Measurements from ENCODE around the gene METRNL. TPM values are rescaled to one million over a fixed set of nuclear protein-coding genes. Genes with fewer than 3 reads are reported as not detected.

METRNL gene
- total RNA-seq, 1 experiment from 2014 or later, result 30.6 TPM

DNA sequence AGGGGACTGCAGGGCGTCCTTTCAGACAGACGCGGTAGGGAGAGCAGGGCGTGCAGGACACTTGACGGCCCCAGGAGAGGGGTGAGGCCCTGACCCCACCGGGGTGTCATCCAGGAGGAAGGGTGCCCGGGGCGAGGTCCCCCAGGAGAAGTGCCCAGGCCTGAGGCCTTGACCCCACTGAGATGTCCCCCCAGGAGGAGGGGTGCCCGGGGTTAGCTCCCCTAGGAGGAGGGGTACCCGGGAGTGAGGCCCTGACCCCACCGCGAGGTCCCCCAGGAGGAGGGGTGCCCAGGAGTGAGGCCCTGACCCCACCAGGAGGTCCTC lies 27.2 kb upstream of the METRNL start:
- no peaks in the 10 kb centered on the region for H3K9me2 ChIP-seq (replicated peaks; ENCODE audit: low read length)
- peak overlapping the region; percentile 69 for H3K9ac ChIP-seq (ENCODE audit: low read length)
- ChIA-PET POLR2A (ENCODE audit: unreplicated experiment) (no interaction called here), CTCF (no interaction called here)
- no peaks in the 10 kb centered on the region for H4K20me1 ChIP-seq (ENCODE audit: low read length)
- H3K4me2 ChIP-seq (ENCODE audit: low read length), result peak overlapping the region; percentile 91
- H3K4me1 ChIP-seq (ENCODE audit: insufficient read depth, low read length), result peaks cover 48% of the 10 kb centered on the region
- H3F3A ChIP-seq (ENCODE audit: low read length, unreplicated experiment), result no peaks in the 10 kb centered on the region
- peak overlapping the region; percentile 79 for H2AFZ ChIP-seq (ENCODE audit: low read length)
- intact Hi-C loops (cut with micrococcal nuclease), result no loop called here
- no peaks in the 10 kb centered on the region for H3K79me2 ChIP-seq (ENCODE audit: low read length)
- H3K27ac ChIP-seq (ENCODE audit: low read length), result peak overlapping the region; percentile 30
- H3K9me3 ChIP-seq (ENCODE audit: low read length), result no peaks in the 10 kb centered on the region
- no peak for TF ChIP-seq EZH2 (IDR thresholded peaks at IDR 0.05; ENCODE audit: low read length, unreplicated experiment)
- TF ChIP-seq, protein P1, sequence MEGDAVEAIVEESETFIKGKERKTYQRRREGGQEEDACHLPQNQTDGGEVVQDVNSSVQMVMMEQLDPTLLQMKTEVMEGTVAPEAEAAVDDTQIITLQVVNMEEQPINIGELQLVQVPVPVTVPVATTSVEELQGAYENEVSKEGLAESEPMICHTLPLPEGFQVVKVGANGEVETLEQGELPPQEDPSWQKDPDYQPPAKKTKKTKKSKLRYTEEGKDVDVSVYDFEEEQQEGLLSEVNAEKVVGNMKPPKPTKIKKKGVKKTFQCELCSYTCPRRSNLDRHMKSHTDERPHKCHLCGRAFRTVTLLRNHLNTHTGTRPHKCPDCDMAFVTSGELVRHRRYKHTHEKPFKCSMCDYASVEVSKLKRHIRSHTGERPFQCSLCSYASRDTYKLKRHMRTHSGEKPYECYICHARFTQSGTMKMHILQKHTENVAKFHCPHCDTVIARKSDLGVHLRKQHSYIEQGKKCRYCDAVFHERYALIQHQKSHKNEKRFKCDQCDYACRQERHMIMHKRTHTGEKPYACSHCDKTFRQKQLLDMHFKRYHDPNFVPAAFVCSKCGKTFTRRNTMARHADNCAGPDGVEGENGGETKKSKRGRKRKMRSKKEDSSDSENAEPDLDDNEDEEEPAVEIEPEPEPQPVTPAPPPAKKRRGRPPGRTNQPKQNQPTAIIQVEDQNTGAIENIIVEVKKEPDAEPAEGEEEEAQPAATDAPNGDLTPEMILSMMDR (conservative IDR thresholded peaks at IDR 0.05; ENCODE audit: low read depth, low read length), result no peak
- TF ChIP-seq EZH2phosphoT487 (IDR thresholded peaks at IDR 0.05; ENCODE audit: borderline replicate concordance, low read length), result no peak
- DNase-seq (no peak), ATAC-seq (no peak)
- H3K36me3 ChIP-seq (ENCODE audit: low read depth, low read length), result no peaks in the 10 kb centered on the region; the same call in 1 of the 2 replicates
- no peaks in the 10 kb centered on the region for H3K27me3 ChIP-seq (ENCODE audit: low read length)
- TSS peak; percentile 82 for BruUV-seq (replicated peaks)
- peak overlapping the region; percentile 62 for H3K4me3 ChIP-seq (ENCODE audit: low read length)

- H3K9me3 ChIP-seq (ENCODE audit: low read length), result no peaks in the 10 kb centered on the region
- H3F3A ChIP-seq (ENCODE audit: low read length, unreplicated experiment), result no peaks in the 10 kb centered on the region
- no peak overlapping the region for H3K4me3 ChIP-seq (ENCODE audit: low read length)
- H3K79me2 ChIP-seq (ENCODE audit: low read length), result no peaks in the 10 kb centered on the region
- no peak overlapping the region for H3K27ac ChIP-seq (ENCODE audit: low read length)
- H2AFZ ChIP-seq (ENCODE audit: low read length), result no peak overlapping the region
- H3K36me3 ChIP-seq (ENCODE audit: low read depth, low read length), result no peaks in the 10 kb centered on the region
- H3K4me1 ChIP-seq (ENCODE audit: insufficient read depth, low read length), result peaks cover 48% of the 10 kb centered on the region
- BruUV-seq (replicated peaks), result no TSS peak
- intact Hi-C loops (cut with micrococcal nuclease), result no loop called here
- H3K9me2 ChIP-seq (replicated peaks; ENCODE audit: low read length), result no peaks in the 10 kb centered on the region
- no peaks in the 10 kb centered on the region for H4K20me1 ChIP-seq (ENCODE audit: low read length)
- no peak overlapping the region for H3K4me2 ChIP-seq (ENCODE audit: low read length)
- DNase-seq (no peak), ATAC-seq (no peak)
- POLR2A ChIA-PET (ENCODE audit: unreplicated experiment), result interaction anchor here (0.6 kb wide), 1 partner anchor 176 kb away, joined by 4 read pairs; no protein-coding TSS in a partner anchor
- no peak overlapping the region for H3K9ac ChIP-seq (ENCODE audit: low read length)
- H3K27me3 ChIP-seq (ENCODE audit: low read length), result no peaks in the 10 kb centered on the region
- CTCF ChIA-PET, result no interaction called here
- TF ChIP-seq, protein P1 (conservative IDR thresholded peaks at IDR 0.05; ENCODE audit: low read depth, low read length), result no peak
- TF ChIP-seq EZH2phosphoT487 (IDR thresholded peaks at IDR 0.05; ENCODE audit: borderline replicate concordance, low read length), result no peak
- no peak for TF ChIP-seq EZH2 (IDR thresholded peaks at IDR 0.05; ENCODE audit: low read length, unreplicated experiment)
Measured at GRCh38 chr17:83053021-83053681, 26.3 kb upstream of the METRNL start.

DNA sequence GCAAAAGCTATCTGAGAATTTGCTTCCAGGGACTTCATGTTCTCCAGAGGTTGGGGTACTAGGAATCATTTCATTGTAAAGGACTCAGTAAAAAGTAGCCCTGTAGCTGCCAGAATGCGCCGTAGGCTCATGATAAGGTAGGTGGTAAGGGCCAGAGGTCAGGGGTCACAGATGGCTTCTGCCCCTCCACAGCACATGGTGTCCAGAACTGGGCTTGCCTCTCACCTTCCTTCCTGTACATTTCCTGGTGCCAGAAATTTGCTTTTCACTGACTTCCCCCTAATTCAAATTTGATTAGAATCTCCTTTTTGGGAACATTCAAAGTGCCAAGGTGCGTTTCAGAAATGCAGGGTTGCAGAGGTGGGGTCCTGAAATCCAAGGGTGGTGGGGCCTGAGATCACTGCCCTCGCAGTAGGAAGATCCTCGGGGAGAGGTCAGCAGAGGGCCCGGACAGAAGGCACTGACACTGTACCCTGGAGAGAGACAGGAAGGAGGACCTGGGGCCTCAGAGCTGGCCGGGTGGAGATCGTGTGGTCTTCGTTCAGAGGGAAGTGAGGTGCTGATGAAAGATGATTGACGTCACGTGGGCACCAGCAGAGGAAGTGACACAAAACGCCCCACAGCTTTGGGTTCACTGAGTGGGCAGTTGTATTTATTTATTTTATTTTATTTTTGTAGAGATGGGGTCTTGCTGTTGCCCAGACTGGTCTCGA lies 25.5 kb upstream of the METRNL start:
- H3K79me2 ChIP-seq (ENCODE audit: low read length), result no peaks in the 10 kb centered on the region
- no TSS peak for BruUV-seq (replicated peaks)
- H3K27ac ChIP-seq (ENCODE audit: low read length), result no peak overlapping the region
- TF ChIP-seq, protein P1 (conservative IDR thresholded peaks at IDR 0.05; ENCODE audit: low read depth, low read length), result no peak
- TF ChIP-seq EZH2 (IDR thresholded peaks at IDR 0.05; ENCODE audit: low read length, unreplicated experiment) (no peak), EZH2phosphoT487 (IDR thresholded peaks at IDR 0.05; ENCODE audit: borderline replicate concordance, low read length) (no peak)
- H3K36me3 ChIP-seq (ENCODE audit: low read depth, low read length), result no peaks in the 10 kb centered on the region
- no peaks in the 10 kb centered on the region for H4K20me1 ChIP-seq (ENCODE audit: low read length)
- peaks cover 41% of the 10 kb centered on the region for H3K4me1 ChIP-seq (ENCODE audit: insufficient read depth, low read length)
- no peak overlapping the region for H3K4me2 ChIP-seq (ENCODE audit: low read length)
- H3K9me3 ChIP-seq (ENCODE audit: low read length), result no peaks in the 10 kb centered on the region
- H3F3A ChIP-seq (ENCODE audit: low read length, unreplicated experiment), result no peaks in the 10 kb centered on the region
- H3K27me3 ChIP-seq (ENCODE audit: low read length), result no peaks in the 10 kb centered on the region
- CTCF ChIA-PET, result no interaction called here
- no peak overlapping the region for H3K4me3 ChIP-seq (ENCODE audit: low read length)
- DNase-seq, result no peak
- POLR2A ChIA-PET (ENCODE audit: unreplicated experiment), result interaction anchor here (0.6 kb wide), 1 partner anchor 176 kb away, joined by 4 read pairs; no protein-coding TSS in a partner anchor
- intact Hi-C loops (cut with micrococcal nuclease), result no loop called here
- no peaks in the 10 kb centered on the region for H3K9me2 ChIP-seq (replicated peaks; ENCODE audit: low read length)
- H3K9ac ChIP-seq (ENCODE audit: low read length), result no peak overlapping the region
- H2AFZ ChIP-seq (ENCODE audit: low read length), result no peak overlapping the region
- ATAC-seq, result no peak

Measured in PC-3 (cell line).